HG02840 (cell line): Measurements from ENCODE around the gene JAK2.
"Not testable (repeated sequence)": the region's sequence is repeated elsewhere in the genome, so short reads cannot be mapped to it uniquely, and the experiment has no call there.

ENCODE experiments used
- ATAC-seq: cut with Tn5 transposase; IDR thresholded peaks from one replicate; pipeline ENCODE4 v1.9.1; 2021; ENCODE audit warnings: mild to moderate bottlenecking, moderate library complexity, moderate number of reproducible peaks; ENCODE audit not compliant: unreplicated experiment, low FRiP score

JAK2 gene

GRCh38 chr9:4984621-4985385 is at the start of gene JAK2:
Gene JAK2 (plus strand): TSS chr9:4985272. CDS start chr9:5021988, 36,716 bp downstream.
- peak; percentile 71 for ATAC-seq

GRCh38 chr9:4936277-4936676 is 48.8 kb upstream of the JAK2 start:
- no peak for ATAC-seq

DNA sequence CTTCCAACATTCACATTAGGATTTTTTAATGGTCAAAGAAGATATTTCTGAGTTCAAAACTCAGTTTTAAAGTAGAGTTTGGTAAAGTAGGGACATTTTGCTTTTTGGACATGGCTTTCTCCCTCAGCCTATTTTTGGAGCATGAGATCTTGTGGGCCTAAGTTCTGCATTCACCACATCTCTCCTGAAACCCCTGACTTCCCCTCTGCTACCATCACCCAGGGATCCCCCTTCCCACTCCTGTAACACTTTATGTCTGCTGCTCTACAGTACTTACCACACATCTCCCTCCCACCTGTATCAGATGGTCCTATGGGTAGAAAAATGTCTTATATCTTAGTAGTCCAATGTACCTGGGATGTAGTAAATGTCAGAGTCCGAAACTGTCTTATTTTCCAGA is 48.2 kb upstream of the JAK2 start:
- ATAC-seq, result no peak

DNA sequence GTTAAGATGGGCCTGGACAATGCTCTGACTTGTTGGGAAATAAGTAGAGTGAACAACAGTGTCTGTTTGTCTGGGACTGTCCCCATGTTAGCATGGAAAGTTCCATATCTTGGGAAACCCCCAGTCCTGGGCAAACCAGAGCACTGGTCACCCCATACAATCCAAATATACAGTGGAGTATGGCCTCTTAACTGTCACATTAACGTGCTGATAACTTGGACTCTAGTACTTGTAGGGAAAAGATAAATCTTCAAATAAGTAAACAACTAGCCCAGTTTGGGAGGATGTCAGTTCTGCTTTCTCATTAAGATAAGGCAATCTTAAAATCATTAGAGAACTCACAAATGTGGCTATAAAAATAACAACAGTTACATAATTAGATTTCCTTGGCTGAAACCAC is 47.6 kb upstream of the JAK2 start:
- ATAC-seq, result no peak

DNA sequence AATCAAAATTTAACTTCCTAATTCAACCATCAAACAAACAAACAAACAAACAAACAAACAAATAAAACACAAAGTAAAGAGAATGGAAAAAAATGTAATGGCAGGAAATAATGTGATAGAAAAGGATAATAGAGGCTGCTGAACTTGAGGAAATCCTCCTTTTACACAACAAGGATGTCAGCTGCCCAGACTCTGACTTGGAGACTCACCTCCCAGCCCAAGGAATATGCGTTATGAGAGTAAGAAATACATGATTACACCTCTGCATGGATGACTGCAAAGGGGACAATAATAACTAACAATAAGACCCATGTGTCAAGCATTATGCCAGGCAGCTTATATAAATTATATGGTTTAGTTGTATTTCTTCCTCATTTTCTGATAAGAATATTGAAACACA is 46.6 kb upstream of the JAK2 start:
- ATAC-seq, result no peak

DNA sequence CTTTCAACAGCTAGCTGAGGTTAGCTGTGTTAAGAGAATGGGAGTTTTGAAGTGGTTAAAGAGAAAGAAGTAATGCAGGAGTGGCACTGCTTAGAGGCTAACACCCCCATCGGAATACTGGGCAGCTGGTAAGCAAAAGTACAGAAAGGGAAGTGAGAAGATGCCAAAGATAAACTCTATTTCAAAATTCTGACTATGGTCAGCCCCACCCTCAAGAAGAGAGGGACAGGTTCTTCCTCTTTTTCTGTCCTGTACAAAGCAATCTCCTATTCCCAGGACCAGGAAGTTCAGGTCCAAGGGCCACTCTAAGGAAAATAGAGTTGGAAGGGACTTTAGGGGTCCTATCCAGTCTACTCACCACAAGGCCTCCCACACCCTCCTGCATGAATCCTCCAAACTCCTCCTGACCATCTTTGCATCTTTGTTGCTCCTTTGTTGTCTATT is 45.9 kb upstream of the JAK2 start:
- peak; percentile 70 for ATAC-seq

- not testable (repeated sequence) for ATAC-seq
Observed at GRCh38 chr9:4942042-4942691, 42.9 kb upstream of the JAK2 start.

GRCh38 chr9:4943346-4943745 is 41.7 kb upstream of the JAK2 start:
- no peak for ATAC-seq

DNA sequence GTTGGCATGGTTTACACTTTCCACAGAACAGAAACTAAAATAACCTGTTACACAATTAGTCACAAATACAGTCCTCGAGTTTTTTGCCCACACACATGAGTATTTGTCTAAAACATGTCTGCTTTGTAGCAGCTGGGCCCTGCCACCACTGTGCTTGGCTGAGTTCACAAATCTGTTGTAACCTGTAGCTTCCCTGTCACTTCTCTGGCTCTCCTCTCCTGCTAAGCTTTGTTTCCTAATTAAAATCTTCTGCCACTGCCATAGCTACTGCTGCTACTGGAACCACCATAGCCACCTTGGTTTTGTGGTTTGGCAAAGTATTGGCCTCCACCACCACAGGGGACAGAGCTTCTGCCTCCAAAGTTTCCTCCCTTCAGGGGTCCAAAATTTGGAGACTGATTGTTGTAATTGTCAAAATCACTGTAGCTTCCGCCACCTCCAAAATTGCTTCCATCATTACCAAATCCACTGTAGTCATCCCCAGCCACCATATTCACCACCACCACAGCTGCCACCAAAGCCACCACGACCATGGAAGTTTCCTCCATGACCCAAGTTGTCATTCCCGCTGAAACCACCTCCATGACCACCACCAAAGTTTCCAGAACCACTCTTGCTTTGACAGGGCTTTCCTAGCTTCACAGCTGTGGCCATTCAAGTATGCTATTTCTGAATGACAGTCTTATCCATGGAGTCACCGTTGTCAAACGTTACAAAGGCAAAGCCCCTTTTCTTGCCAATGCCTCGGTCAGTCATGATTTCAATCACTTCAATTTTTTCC is 40.5 kb upstream of the JAK2 start:
- not testable (repeated sequence) for ATAC-seq

GRCh38 chr9:4946937-4947336 is 38.1 kb upstream of the JAK2 start:
- ATAC-seq, result no peak

DNA sequence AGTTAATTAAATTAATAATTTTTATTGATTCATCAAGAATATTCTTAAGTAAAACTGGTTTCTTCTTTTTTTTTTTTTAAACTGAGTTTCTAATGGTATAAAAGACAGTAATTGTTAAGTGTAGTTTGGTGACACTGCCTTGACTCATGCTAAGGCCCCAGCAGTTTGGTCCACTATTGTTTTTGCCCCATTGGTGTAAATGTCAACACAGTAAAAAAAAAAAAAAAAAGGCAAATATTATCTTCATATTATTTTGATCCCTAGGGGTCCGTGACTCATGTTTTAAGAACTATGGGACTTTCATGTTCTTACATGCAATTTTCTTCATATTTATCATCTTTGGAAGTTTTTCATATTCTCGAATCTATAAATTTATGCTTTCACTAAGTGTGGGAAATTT is 29.2 kb upstream of the JAK2 start:
- ATAC-seq, result no peak

DNA sequence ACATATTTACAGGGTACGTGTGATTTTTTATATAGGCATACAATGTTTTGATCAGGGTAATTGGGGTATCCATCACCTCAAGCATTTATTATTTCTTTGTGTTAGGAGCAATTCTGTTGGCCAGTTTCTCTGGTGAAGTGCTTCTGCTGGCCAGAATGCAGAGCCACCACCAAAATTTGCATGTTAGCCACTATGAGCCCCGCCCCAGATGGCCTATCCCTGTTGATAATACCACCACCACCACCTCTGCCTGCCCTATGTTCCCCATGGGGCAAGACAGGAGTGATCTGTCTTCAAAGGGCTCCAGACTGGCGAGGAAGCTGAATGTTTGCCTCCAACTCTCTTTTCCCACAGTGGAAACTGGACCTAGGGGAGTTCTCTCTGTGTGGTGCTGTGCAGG is 26.0 kb upstream of the JAK2 start:
- no peak for ATAC-seq

DNA sequence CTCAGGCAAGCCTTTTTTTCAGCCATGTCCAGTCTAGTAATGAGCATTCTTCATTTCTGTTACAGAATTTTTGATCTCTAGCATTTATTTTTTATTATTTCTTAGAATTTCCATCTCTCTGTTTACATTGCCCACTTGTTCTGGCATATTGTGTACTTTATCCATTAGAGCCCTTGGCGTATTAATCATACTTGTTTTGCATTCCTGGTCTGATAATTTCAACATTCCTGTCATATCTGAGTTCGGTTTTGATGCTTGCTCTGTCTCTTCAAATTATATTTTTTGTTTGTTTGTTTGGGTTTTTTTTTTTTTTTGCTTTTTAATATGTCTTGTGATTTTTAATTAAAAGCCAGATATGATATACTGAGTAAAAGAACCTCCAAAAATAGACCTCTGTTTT is 23.0 kb upstream of the JAK2 start:
- ATAC-seq, result no peak

GRCh38 chr9:4964540-4964939 is 20.5 kb upstream of the JAK2 start:
- no peak for ATAC-seq

- no peak for ATAC-seq
Observed at GRCh38 chr9:4965174-4965821, 19.8 kb upstream of the JAK2 start.

DNA sequence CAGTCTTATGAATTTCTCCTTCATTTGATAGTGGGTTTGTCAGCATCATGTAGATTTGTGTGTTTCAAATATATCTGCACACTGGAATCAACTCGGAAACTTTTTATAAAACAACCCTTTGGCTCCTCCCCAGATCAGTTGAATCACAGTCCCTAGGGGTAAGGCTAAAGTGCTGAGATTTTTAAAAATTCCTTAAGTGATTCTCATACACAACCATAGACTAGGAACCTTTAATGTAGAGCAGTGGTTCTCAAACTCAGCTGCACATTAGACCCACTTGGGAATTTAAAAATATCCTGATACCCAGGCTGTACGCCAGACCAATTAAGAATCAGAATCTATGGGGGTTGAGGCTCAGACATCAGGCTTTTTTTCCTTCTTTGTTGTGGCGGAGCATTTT is 17.5 kb upstream of the JAK2 start:
- ATAC-seq, result no peak

- ATAC-seq, result no peak
Observed at GRCh38 chr9:4969130-4969529, 15.9 kb upstream of the JAK2 start.

GRCh38 chr9:4970970-4971641 is 14.0 kb upstream of the JAK2 start:
- ATAC-seq, result peak; percentile 75

DNA sequence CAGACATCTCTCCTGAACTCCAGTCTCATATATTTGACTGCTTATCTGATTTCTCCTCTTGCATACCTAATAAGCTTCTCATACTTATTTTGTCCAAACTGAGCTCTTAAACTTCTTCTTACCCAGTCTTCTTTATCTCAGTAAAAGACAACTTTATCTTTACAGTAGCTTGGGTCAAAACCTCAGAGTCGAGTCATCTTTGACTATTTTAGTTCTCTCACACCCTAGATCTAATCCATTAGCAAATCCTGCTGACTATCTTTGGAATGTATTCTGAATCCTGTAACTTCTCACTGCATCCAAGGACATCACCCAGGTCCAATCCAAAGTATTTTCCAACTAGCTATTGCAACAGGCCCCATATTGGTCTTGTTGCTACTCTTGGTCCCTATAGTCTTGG is 11.8 kb upstream of the JAK2 start:
- no peak for ATAC-seq

- ATAC-seq, result no peak
Observed at GRCh38 chr9:4973902-4974301, 11.2 kb upstream of the JAK2 start.
